BE2C (cell line): ENCODE results near the gene ACSM3.

ENCODE experiments used
- DNase-seq: peaks from one replicate; pipeline ENCODE4 v3.0.0-alpha.2; 2020
- H3K27me3 ChIP-seq: fragments of 250-450 bp; sonication (Bioruptor Pico); 2 replicates; pipeline ENCODE4 v1.5.1; 2020; ENCODE audit warnings: mild to moderate bottlenecking
- H3K36me3 ChIP-seq: fragments of 250-450 bp; sonication (Bioruptor Pico); 2 replicates; pipeline ENCODE4 v1.5.1; 2020; ENCODE audit warnings: mild to moderate bottlenecking
- H3K4me1 ChIP-seq: fragments of 250-450 bp; sonication (Bioruptor Pico); 2 replicates; pipeline ENCODE4 v1.5.1; 2020
- H3K4me3 ChIP-seq: 2 replicates; pipeline ENCODE4 v1.5.1; 2011; ENCODE audit warnings: low read depth, low read length
- H3K9me3 ChIP-seq: fragments of 250-450 bp; sonication (Bioruptor Pico); 2 replicates; pipeline ENCODE4 v1.5.1; 2020
- TF ChIP-seq, protein P1 (sequence below): IDR thresholded peaks from 2 replicates; pipeline ENCODE4 v1.5.1; 2012; ENCODE audit warnings: mild to moderate bottlenecking, low read depth, low read length

ACSM3 gene

DNA sequence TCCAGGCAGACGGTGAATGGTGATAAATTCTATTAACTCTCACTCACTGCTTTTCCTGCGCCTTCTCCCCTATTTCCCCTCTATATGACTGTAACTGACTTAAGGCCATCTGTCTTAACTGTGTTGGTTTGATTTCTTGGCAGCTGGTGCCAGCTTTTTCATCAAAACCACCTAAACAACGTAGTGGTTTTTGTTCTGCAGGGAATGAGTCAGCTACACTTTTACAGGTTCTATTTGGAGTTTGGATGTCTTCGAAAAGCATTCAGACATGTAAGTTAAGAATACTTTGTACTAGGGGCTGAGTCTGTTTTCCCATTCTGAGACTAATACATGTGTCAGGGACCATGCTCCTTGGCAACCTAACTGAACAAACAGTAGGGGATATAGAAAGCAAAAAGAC is 51.0 kb downstream of the ACSM3 start:
- no peaks in the 10 kb centered on the region for H3K4me1 ChIP-seq
- no peaks in the 10 kb centered on the region; the same call in 1 of the 2 replicates for H3K36me3 ChIP-seq
- H3K27me3 ChIP-seq = no peaks in the 10 kb centered on the region
- TF ChIP-seq, protein P1, sequence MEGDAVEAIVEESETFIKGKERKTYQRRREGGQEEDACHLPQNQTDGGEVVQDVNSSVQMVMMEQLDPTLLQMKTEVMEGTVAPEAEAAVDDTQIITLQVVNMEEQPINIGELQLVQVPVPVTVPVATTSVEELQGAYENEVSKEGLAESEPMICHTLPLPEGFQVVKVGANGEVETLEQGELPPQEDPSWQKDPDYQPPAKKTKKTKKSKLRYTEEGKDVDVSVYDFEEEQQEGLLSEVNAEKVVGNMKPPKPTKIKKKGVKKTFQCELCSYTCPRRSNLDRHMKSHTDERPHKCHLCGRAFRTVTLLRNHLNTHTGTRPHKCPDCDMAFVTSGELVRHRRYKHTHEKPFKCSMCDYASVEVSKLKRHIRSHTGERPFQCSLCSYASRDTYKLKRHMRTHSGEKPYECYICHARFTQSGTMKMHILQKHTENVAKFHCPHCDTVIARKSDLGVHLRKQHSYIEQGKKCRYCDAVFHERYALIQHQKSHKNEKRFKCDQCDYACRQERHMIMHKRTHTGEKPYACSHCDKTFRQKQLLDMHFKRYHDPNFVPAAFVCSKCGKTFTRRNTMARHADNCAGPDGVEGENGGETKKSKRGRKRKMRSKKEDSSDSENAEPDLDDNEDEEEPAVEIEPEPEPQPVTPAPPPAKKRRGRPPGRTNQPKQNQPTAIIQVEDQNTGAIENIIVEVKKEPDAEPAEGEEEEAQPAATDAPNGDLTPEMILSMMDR = no peak
- no peaks in the 10 kb centered on the region for H3K9me3 ChIP-seq
- H3K4me3 ChIP-seq = no peak overlapping the region
- no peak for DNase-seq

DNA sequence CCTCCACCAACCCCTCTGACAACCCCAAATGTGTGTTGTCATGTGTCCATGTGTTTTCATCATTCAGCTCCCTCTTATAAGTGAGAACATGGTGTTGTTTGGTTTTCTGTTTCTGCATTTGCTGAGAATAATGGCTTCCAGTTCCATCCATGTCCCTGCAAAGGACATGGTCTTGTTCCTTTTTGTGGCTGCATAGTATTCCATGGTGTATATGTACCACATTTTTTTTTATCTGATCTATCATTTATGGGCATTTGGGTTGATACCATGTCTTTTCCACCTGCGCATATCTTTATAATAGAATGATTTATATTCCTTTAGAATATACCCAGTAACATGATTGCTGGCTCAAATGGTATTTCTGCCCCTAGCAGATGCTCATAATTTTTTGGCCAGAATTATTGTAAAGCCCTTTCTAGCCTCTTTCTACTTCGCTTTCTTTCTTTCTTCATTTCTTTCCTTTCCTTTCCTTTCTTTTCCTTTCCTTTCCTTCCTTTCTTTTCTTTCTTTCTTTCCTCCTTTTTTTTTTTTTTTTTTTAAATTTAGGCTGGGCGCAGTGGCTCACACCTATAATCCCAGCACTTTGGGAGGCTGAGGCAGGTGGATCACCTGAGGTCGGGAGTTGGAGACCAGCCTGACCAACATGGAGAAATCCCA is 55.2 kb downstream of the ACSM3 start:
- no peak for DNase-seq
- no peaks in the 10 kb centered on the region for H3K9me3 ChIP-seq
- no peak overlapping the region for H3K4me3 ChIP-seq
- H3K4me1 ChIP-seq = no peaks in the 10 kb centered on the region
- H3K36me3 ChIP-seq = no peaks in the 10 kb centered on the region; the same call in 1 of the 2 replicates
- no peaks in the 10 kb centered on the region for H3K27me3 ChIP-seq
- TF ChIP-seq, protein P1 = no peak

DNA sequence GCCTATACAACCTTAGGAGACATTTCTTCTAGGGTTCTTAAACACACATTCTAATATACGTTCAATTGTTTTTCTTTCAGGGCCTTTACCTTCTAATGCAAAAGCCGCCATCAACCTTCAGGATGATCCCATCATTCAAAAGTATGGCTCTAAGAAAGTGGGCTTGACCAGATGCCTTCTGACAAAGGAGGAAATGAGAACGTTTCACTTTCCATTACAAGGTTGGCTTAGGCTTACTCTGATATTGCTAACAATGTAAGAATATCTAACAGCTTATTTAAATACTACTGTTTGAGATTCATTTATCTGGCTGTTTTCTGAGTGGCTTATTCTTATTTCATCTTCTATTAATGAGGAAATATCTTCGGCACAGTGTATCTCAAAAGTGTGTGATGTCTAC is 57.9 kb downstream of the ACSM3 start:
- H3K9me3 ChIP-seq = no peaks in the 10 kb centered on the region
- H3K4me1 ChIP-seq = no peaks in the 10 kb centered on the region
- TF ChIP-seq, protein P1 = no peak
- no peak for DNase-seq
- H3K4me3 ChIP-seq = no peak overlapping the region
- peaks cover 2% of the 10 kb centered on the region; the same call in 1 of the 2 replicates for H3K36me3 ChIP-seq
- H3K27me3 ChIP-seq = no peaks in the 10 kb centered on the region

DNA sequence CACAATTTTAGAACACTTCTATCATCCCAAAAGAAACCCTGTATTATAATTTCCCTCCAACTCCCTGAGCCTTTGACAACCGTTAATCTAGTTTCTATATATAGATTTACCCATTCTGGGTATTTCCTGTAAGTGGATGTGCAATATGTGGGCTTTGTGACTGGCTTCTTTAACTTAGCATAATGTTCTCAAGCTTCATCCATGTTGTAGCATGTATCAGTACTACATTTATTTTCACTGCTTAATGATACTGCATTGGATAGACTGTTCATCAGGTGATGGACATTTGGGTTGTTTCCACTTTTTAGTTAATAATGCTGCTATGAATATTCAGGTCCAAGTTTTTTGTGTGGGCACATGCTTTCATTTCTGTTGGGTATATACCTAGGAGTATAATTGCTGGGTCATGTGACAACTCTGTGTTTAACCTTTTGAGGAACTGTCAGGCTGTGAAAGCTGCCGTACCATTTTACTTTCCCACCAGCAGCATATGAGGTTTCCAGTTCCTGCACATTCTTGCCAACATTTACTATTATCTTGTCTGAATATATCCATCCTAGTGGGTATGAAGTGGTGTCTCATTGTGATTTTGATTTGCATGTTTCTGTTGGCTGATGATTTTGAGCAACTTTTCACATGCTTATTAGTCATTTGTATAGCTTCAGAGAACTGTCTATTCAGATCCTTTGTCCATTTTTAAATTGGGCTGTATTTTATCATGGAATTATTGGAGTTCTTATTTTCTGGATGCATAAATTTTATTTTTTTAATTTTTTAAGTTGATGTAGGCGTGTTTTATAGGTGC is 58.9 kb downstream of the ACSM3 start:
- no peak for DNase-seq
- TF ChIP-seq, protein P1 = no peak

DNA sequence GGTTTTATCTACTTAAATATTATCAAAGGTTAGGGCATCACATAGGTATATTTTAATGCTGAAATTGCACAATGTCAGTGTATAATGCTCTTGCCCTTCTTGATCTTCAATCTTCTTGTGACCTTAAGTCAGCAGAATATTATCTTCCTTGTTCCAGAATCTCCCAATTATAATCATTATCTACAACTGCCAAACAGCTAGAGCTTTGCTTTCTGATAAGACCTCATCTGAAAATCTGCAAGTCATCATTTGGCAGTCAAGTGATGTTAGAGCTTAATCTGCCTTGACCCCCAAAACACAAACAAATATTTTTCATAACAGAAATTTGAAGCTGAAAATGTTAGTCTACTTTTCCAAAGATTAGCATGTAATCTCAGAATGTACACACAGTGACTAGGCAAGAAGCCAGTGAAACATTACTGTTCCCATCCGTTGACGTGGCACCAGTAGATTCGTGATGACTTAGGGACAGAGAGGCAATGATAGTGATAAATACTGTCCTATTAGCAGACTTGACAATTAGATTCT is 62.3 kb downstream of the ACSM3 start:
- H3K4me3 ChIP-seq = no peak overlapping the region
- DNase-seq = no peak
- H3K4me1 ChIP-seq = no peaks in the 10 kb centered on the region
- no peaks in the 10 kb centered on the region for H3K27me3 ChIP-seq
- no peaks in the 10 kb centered on the region for H3K9me3 ChIP-seq
- TF ChIP-seq, protein P1 = no peak
- peaks cover 5% of the 10 kb centered on the region for H3K36me3 ChIP-seq

More for the DNA sequence above, 58.9 kb downstream of the ACSM3 start:
- H3K4me3 ChIP-seq = no peak overlapping the region
- H3K4me1 ChIP-seq = no peaks in the 10 kb centered on the region
- H3K27me3 ChIP-seq = no peaks in the 10 kb centered on the region
- peaks cover 5% of the 10 kb centered on the region for H3K36me3 ChIP-seq
- H3K9me3 ChIP-seq = no peaks in the 10 kb centered on the region
